PC-9 (cell line): Measurements from ENCODE around the gene TMEM60. TPM values are rescaled to one million over a fixed set of nuclear protein-coding genes. Genes with fewer than 3 reads are reported as not detected.

Source experiments
- BruUV-seq: library from RNA; stranded (reverse); fragments of 400-500 nt; replicated peaks from 2 replicates; lab custom pipeline; 2021; lab: Mats Ljungman, UMichigan
- CTCF ChIA-PET: fragments of 300-600 bp; sonication (Branson Sonifier 250); formaldehyde crosslinking; loops from one replicate; lab custom pipeline; 2022; ENCODE audit warnings: antibody characterized with exemption; lab: Charles Lee
- POLR2A ChIA-PET: fragments of 300-600 bp; sonication (Branson Sonifier 250); formaldehyde crosslinking; loops from one replicate; lab custom pipeline; 2022; ENCODE audit warnings: antibody characterized with exemption; ENCODE audit not compliant: unreplicated experiment; lab: Charles Lee
- DNase-seq, 2 experiments: peaks; one replicate each; pipeline versions ENCODE4 v3.0.0 to v3.0.0-alpha.2; 2015 to 2022; ENCODE audit warnings: mixed read lengths in 1 of 2
- H2AFZ ChIP-seq: fragments of 200-600 bp; sonication (generic); 2 replicates; pipeline ENCODE4 v1.8.1; 2017; ENCODE audit warnings: antibody characterized with exemption
- H3F3A ChIP-seq: fragments of 200-600 bp; sonication (generic); 2 replicates; pipeline ENCODE4 v1.8.1; 2017; ENCODE audit warnings: antibody characterized with exemption, mild to moderate bottlenecking, low read depth; ENCODE audit not compliant: insufficient read depth
- H3K27ac ChIP-seq: fragments of 200-600 bp; sonication (generic); 2 replicates; pipeline ENCODE4 v1.6.1; 2016; ENCODE audit warnings: mixed run types
- H3K27me3 ChIP-seq: fragments of 200-600 bp; sonication (generic); 2 replicates; pipeline ENCODE4 v1.6.1; 2016; ENCODE audit warnings: low read depth, mixed run types; ENCODE audit not compliant: insufficient read depth
- H3K36me3 ChIP-seq: fragments of 200-600 bp; sonication (generic); 2 replicates; pipeline ENCODE4 v1.6.1; 2016; ENCODE audit warnings: low read depth, mixed run types
- H3K4me1 ChIP-seq: fragments of 200-600 bp; sonication (generic); replicated peaks from 2 replicates; pipeline ENCODE4 v1.6.1; 2016; ENCODE audit warnings: mixed run types; ENCODE audit not compliant: insufficient read depth
- H3K4me2 ChIP-seq: fragments of 200-600 bp; sonication (generic); 2 replicates; pipeline ENCODE4 v1.6.1; 2017; ENCODE audit warnings: mixed run types
- H3K4me3 ChIP-seq: fragments of 200-600 bp; sonication (generic); 2 replicates; pipeline ENCODE4 v1.6.1; 2016; ENCODE audit warnings: mixed run types
- H3K79me2 ChIP-seq: fragments of 200-600 bp; sonication (generic); 2 replicates; pipeline ENCODE4 v1.6.1; 2017; ENCODE audit warnings: low read depth, mixed run types
- H3K9me2 ChIP-seq: fragments of 200-600 bp; sonication (generic); 2 replicates; pipeline ENCODE4 v1.8.1; 2017; ENCODE audit warnings: mild to moderate bottlenecking; ENCODE audit not compliant: insufficient read depth
- H3K9me3 ChIP-seq: fragments of 200-600 bp; sonication (generic); 2 replicates; pipeline ENCODE4 v1.8.1; 2016; ENCODE audit warnings: low read depth; ENCODE audit not compliant: insufficient read depth
- H4K20me1 ChIP-seq: fragments of 200-600 bp; sonication (generic); 2 replicates; pipeline ENCODE4 v1.8.1; 2017; ENCODE audit not compliant: insufficient read depth
- EZH2 ChIP-seq: fragments of 200-600 bp; sonication (generic); IDR thresholded peaks from 2 replicates; pipeline ENCODE4 v1.8.0; 2017; ENCODE audit warnings: antibody characterized with exemption, low read depth
- intact Hi-C: fragments of 100-400 bp; cut with micrococcal nuclease; formaldehyde crosslinking; loops from one replicate; pipeline ENCODE4 v1.10.0; 2022; ENCODE audit not compliant: unreplicated experiment
- total RNA-seq: library from RNA; stranded (reverse); gene quantifications from 2 replicates; pipeline ENCODE4 v1.2.3, GENCODE V29; 2021
- TF ChIP-seq, protein P1 (sequence below): fragments of 200-600 bp; sonication (generic); conservative IDR thresholded peaks from 2 replicates; pipeline ENCODE4 v1.6.1; 2017; ENCODE audit warnings: mixed run types, antibody characterized with exemption, mild to moderate bottlenecking, moderate library complexity

TMEM60 gene
- total RNA-seq, 1 experiment from 2014 or later = 29.1 TPM

DNA sequence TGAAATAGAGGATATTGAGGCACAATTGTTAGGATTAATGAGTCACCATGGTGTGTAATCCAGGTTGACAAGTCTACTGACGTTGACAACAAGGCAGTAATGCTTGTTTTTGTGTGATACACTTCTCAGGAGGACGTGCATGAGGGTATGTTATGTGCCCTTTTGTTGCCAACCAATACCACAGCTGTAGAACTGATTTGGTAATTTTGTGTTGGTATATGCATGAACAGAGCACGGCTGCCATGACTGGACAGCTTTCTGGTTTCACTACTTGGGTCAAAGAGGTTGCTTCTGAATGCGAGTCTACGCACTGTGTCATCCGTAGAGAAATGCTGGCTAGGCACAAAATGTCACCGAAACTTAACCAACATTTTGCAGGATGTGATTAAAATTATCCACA, 33.2 kb upstream of the TMEM60 start:
- Histone ChIP-seq H3K27ac (no peak overlapping the region), H3K27me3 (no peaks in the 10 kb centered on the region), H2AFZ (no peak overlapping the region), H3K79me2 (peaks cover 10% of the 10 kb centered on the region; the same call in 1 of the 2 replicates), H3K9me3 (no peaks in the 10 kb centered on the region), H3K36me3 (no peaks in the 10 kb centered on the region), H3F3A (peaks cover 4% of the 10 kb centered on the region; the same call in 1 of the 2 replicates), H4K20me1 (no peaks in the 10 kb centered on the region), H3K4me3 (no peak overlapping the region), H3K9me2 (no peaks in the 10 kb centered on the region), H3K4me2 (no peak overlapping the region), H3K4me1 (peaks cover 23% of the 10 kb centered on the region)
- no peak for DNase-seq
- intact Hi-C loops = no loop called here
- ChIA-PET CTCF (no interaction called here), POLR2A (interaction anchor here (0.5 kb wide), 1 partner anchor 295 kb away, joined by 5 read pairs; no protein-coding TSS in a partner anchor)
- no TSS peak for BruUV-seq
- TF ChIP-seq, protein P1, sequence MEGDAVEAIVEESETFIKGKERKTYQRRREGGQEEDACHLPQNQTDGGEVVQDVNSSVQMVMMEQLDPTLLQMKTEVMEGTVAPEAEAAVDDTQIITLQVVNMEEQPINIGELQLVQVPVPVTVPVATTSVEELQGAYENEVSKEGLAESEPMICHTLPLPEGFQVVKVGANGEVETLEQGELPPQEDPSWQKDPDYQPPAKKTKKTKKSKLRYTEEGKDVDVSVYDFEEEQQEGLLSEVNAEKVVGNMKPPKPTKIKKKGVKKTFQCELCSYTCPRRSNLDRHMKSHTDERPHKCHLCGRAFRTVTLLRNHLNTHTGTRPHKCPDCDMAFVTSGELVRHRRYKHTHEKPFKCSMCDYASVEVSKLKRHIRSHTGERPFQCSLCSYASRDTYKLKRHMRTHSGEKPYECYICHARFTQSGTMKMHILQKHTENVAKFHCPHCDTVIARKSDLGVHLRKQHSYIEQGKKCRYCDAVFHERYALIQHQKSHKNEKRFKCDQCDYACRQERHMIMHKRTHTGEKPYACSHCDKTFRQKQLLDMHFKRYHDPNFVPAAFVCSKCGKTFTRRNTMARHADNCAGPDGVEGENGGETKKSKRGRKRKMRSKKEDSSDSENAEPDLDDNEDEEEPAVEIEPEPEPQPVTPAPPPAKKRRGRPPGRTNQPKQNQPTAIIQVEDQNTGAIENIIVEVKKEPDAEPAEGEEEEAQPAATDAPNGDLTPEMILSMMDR = no peak
- TF ChIP-seq EZH2 = no peak

DNA sequence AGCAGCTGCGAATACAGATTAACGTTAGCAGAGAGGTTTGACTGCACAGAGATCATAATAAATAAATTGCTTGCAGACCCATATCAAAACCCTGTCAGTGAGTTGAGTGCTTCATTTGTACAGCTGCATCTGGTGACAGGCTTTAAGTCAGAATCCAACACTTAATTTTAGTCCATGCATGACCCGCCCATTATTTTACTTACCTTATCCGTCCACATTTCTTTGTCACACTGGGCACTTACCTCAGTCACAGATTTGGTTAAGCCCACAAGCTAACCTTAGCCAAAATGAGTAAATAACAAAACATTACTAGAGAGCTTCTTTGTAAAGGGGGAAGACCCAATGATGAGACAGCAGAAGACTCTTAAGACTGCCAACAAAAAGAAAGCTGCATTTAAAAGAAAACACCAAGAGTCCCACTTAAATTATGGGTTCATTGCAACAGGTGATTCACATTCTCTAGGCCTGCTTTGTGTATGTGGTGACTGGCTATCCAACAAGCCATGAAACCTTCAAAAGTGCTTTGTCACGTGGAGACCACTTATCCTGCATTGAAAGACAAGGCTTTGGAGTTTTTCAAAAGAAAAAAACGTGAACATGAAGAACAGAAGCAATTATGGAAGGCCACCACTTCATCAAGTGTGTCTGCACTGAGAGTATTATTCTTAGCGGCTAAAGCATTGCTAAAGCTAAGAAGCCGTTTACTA, 32.6 kb upstream of the TMEM60 start:
- intact Hi-C loops = no loop called here
- BruUV-seq = no TSS peak
- CTCF ChIA-PET = no interaction called here

DNA sequence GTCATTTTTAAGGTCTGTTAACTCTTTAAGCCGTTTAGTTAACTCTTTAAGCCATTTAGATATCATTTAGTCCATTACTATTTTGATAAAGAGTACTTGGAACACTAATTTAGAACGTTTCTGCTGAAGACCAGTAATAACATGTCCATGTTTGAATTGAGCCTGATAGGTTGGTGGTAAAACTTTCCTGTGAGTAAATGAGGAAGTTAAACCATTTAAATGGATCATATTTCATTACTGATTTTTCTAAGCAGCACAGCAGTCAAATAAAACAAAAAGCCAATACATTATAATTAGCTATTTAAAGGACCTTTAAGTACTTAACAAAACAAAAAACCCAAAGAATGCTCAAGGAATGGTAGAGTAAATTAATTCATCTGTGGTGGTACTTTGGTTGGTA, 29.8 kb upstream of the TMEM60 start:
- Histone ChIP-seq H3K9me2 (no peaks in the 10 kb centered on the region), H2AFZ (no peak overlapping the region), H3K9me3 (peaks cover 7% of the 10 kb centered on the region; the same call in 1 of the 2 replicates), H3K36me3 (no peaks in the 10 kb centered on the region), H3K4me2 (no peak overlapping the region), H3K4me1 (peaks cover 3% of the 10 kb centered on the region; the same call in 1 of the 2 replicates), H3K27ac (no peak overlapping the region), H3F3A (no peaks in the 10 kb centered on the region), H3K27me3 (no peaks in the 10 kb centered on the region), H3K79me2 (0 out of 2 replicates have a peak, but pooled peaks cover 5% of the 10 kb centered on the region), H4K20me1 (no peaks in the 10 kb centered on the region), H3K4me3 (no peak overlapping the region)
- intact Hi-C loops = no loop called here
- BruUV-seq = no TSS peak
- ChIA-PET CTCF (no interaction called here), POLR2A (no interaction called here)
- TF ChIP-seq, protein P1 = no peak
- no peak for TF ChIP-seq EZH2
- no peak for DNase-seq

More for the DNA sequence above, 32.6 kb upstream of the TMEM60 start:
- POLR2A ChIA-PET = no interaction called here
- H3K4me2 ChIP-seq = no peak overlapping the region
- H3K36me3 ChIP-seq = no peaks in the 10 kb centered on the region
- no peaks in the 10 kb centered on the region for H4K20me1 ChIP-seq
- no peak overlapping the region for H3K27ac ChIP-seq
- H3K4me3 ChIP-seq = no peak overlapping the region
- no peaks in the 10 kb centered on the region for H3K27me3 ChIP-seq
- H3K9me2 ChIP-seq = no peaks in the 10 kb centered on the region
- TF ChIP-seq, protein P1 = no peak
- no peak for TF ChIP-seq EZH2
- H2AFZ ChIP-seq = no peak overlapping the region
- H3K4me1 ChIP-seq = peaks cover 23% of the 10 kb centered on the region
- peaks cover 10% of the 10 kb centered on the region; the same call in 1 of the 2 replicates for H3K79me2 ChIP-seq
- H3F3A ChIP-seq = peaks cover 4% of the 10 kb centered on the region; the same call in 1 of the 2 replicates
- no peak for DNase-seq
- no peaks in the 10 kb centered on the region for H3K9me3 ChIP-seq
